ENCODE measurements around the gene CPED1.

- TF ChIP-seq POLR2A (IDR thresholded peaks at IDR 0.05), result no peak
- TF ChIP-seq, protein P1, sequence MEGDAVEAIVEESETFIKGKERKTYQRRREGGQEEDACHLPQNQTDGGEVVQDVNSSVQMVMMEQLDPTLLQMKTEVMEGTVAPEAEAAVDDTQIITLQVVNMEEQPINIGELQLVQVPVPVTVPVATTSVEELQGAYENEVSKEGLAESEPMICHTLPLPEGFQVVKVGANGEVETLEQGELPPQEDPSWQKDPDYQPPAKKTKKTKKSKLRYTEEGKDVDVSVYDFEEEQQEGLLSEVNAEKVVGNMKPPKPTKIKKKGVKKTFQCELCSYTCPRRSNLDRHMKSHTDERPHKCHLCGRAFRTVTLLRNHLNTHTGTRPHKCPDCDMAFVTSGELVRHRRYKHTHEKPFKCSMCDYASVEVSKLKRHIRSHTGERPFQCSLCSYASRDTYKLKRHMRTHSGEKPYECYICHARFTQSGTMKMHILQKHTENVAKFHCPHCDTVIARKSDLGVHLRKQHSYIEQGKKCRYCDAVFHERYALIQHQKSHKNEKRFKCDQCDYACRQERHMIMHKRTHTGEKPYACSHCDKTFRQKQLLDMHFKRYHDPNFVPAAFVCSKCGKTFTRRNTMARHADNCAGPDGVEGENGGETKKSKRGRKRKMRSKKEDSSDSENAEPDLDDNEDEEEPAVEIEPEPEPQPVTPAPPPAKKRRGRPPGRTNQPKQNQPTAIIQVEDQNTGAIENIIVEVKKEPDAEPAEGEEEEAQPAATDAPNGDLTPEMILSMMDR (IDR thresholded peaks at IDR 0.05), result no peak
- TF ChIP-seq POLR2AphosphoS5 (IDR thresholded peaks at IDR 0.05), result no peak
Measured at GRCh38 chr7:120981117-120981516, 7.4 kb upstream of the CPED1 start.

All from upper lobe of left lung (tissue), 4 donors.